GM10266 (cell line): ENCODE data around the gene TEDC2.

ENCODE experiments used
- DNase-seq: peaks from one replicate; pipeline ENCODE4 v3.0.0; 2012; ENCODE audit errors: extremely low spot score
- TF ChIP-seq, protein P1 (sequence below): IDR thresholded peaks from 2 replicates; pipeline ENCODE4 v1.5.1; 2012; ENCODE audit warnings: mild to moderate bottlenecking, low read depth; ENCODE audit not compliant: control insufficient read depth, insufficient read depth; ENCODE audit errors: missing control alignments

The TEDC2 gene

DNA sequence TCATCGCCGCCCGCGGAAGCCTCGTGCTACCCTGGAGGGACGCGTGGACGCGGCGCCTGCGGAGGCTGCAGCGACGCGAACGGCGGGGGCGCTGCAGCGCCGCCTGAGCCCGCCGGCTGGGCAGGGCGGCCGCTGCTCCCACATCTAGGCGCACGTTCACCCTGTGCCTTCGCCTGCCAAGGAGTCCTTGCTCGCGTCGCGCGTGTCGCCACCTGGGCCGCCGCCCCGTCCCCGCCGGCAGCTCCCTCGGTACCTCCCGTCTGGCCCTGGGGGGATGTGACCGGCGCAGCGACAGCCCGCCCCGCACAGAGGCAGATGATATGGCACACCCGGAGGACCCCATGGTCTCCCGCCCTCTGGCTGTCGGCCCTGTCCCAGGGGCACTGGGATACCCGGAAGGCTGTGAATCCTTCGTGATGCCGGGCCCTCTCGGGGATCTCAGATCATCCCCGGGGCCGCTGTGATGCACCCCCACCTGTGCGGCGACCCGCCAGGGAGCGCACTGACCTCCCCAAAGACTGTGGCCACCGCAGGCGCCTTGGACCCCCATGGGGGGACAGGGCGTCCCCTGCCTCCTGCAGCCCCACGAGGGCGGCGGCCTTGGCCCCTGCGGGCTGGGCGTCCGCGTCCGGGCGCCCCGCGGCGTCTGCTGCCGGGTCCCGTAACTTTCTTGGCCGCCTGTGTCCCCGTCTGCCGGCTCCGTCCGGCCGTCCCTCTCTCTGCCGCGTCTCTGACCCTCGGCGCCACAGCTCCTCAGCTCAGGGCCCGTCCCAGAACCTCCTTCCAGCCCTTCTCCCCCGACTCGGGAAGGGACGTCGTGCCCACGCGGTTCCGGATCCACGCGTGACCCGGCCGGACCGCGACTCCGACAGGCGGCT is 14.3 kb downstream of the TEDC2 start:
- TF ChIP-seq, protein P1, sequence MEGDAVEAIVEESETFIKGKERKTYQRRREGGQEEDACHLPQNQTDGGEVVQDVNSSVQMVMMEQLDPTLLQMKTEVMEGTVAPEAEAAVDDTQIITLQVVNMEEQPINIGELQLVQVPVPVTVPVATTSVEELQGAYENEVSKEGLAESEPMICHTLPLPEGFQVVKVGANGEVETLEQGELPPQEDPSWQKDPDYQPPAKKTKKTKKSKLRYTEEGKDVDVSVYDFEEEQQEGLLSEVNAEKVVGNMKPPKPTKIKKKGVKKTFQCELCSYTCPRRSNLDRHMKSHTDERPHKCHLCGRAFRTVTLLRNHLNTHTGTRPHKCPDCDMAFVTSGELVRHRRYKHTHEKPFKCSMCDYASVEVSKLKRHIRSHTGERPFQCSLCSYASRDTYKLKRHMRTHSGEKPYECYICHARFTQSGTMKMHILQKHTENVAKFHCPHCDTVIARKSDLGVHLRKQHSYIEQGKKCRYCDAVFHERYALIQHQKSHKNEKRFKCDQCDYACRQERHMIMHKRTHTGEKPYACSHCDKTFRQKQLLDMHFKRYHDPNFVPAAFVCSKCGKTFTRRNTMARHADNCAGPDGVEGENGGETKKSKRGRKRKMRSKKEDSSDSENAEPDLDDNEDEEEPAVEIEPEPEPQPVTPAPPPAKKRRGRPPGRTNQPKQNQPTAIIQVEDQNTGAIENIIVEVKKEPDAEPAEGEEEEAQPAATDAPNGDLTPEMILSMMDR, result peak; percentile 77
- DNase-seq, result peak; percentile 87

DNA sequence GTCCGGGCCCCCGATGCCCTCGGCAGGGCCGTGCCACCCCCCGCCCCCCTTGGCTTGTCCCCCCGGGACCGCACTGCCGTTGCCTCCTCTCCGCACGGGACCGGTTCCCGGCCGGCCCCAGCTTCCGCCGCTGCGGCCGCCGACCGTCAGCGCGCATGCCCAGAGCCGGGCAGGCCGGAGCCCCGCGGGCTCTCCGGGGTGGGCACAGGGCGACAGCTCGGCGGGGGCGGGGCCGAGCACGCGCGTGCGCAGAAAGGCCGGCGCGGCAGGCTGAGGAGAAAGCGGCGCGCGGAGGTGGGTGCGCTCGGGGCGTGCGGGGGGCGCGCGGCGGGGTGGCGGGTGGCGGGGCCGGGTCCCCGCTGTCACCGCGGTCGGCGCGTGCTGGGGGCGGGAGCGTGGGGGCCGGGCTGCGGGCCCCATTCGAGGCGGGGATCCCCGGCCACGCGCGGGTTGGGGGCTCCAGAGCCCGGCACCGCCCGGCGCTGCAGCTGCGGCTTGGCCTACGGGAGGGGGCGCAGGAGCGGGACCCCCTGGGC is 15.0 kb downstream of the TEDC2 start, which contains the start of gene TBC1D24:
TBC1D24 (plus strand) TSS at position 251 of the 536 bp plus-strand sequence. CDS start 21,022 bp downstream, outside the sequence.
- TF ChIP-seq, protein P1, result no peak

DNA sequence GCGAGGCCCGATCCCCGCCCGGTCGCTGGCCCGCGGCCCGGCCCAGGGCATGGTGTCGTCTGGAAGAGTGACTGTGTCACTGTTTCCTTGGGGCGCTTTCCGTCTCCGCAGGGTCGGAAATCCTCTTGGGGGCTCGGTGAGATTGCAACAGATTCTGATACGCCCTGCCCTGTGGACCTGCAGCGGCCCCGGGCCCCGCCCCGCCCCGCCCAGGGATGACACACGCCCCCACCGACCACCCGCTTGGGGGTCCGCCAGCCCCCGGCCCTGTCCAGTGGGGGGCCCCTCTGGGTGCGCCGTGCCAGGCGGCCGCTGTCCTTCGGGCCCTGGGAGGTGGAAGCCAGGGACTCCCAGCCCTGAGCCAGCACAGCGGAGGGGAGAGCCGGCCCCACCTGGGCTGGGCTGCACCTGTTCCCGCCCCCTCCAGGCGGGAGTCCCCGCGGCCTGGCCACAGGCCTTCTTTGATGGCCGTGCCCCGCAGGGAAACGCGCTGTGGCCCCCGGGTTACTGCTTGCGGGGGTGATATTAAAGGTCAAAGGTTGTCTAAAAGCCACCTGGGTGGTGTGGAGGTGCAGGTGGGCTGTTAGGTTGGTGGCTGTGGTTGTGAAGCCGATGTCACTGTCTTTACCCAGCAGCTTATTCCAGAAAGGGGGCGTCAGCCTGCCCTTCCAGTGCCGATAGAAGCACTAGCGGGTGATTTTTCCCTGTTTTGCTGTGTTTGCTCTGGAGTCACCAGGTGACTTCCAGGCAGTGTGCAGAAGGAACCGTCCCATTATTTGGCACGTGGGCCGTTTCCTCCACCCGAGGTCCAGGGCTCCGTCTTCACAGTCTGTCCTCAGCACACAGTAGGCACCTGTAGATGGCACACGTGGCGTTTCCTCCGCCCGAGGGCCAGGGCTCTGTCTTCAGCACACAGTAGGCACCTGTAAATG is 15.8 kb downstream of the TEDC2 start:
- peak; percentile 67 for DNase-seq
- TF ChIP-seq, protein P1, result no peak

More for the DNA sequence above, 15.0 kb downstream of the TEDC2 start, which contains the start of gene TBC1D24:
- DNase-seq, result peak; percentile 100

DNA sequence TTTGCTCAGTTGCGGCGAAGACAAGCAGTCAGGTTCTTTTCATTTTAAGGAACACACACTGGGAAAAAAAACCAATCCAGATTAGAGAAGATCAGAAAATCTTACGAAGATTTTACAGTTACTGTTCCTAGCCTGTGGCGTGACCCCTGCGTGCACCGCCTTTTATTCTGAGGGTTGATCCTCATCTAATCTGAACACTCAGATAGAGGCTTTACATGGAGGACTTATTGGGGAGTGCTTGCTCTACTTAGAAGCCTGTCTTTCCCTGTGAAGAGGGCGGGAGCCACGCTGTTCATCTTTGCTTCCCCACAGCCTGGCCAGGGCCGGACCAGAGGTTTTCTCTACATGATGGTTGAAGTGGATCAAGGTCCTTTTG is 16.4 kb downstream of the TEDC2 start:
- no peak for DNase-seq
- TF ChIP-seq, protein P1, result no peak

DNA sequence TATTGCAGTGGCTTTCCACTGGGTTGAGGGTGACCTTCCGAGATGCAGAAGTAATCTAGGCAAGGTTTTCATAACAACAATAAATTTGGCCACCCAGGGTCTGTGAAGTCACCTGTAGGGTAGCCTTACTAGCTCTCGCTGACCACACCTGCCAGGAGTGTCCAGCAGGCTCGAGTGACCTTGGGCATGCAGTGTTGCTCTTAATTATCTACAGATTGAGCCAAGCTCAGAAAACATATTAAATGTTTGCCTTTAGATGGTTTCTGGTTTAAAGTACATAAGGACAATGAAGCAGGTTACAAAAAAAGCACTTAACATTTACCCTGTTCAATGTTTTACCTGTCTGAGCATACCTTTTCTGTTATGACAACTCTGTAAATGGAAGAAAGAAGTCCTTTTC is 16.8 kb downstream of the TEDC2 start:
- no peak for DNase-seq
- TF ChIP-seq, protein P1, result no peak

DNA sequence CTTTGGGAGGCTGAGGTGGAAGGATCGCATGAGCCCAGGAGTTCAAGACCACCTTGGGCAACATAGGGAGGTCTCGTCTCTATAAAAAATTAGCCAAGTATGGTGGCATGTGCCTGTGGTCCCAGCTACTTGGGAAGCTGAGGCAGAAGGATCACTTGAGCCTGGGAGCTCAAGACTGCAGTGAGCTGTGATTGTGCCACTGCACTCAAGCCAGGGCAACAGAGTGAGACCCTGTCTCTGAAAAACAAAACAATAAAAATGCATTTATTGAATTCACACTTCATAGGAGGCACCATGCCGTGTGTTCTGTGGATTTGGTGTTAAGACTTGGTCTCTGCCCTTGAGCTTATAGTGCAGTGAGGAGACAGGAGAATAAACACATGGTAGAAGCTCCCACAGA is 17.4 kb downstream of the TEDC2 start:
- no peak for DNase-seq
- TF ChIP-seq, protein P1, result no peak
